Measurements from ENCODE around the gene EDC3.
"Not testable (repeated sequence)": the region's sequence is repeated elsewhere in the genome, so short reads cannot be mapped to it uniquely, and the experiment has no call there.

The EDC3 gene

GRCh38 chr15:74651242-74651741 lies 44.5 kb downstream of the EDC3 start:
- DNase-seq (ENCODE audit: low spot score) = no peak

GRCh38 chr15:74648051-74648842 lies 47.6 kb downstream of the EDC3 start:
- no peak for DNase-seq (ENCODE audit: low spot score)

- DNase-seq (ENCODE audit: low spot score) = no peak
Observed at GRCh38 chr15:74646480-74646879, 49.3 kb downstream of the EDC3 start.

- no peak for DNase-seq (ENCODE audit: low spot score)
Observed at GRCh38 chr15:74643665-74644204, 52.1 kb downstream of the EDC3 start.

- no peak for DNase-seq (ENCODE audit: low spot score)
Observed at GRCh38 chr15:74642734-74643664, 52.8 kb downstream of the EDC3 start.

- no peak for DNase-seq (ENCODE audit: low spot score)
Observed at GRCh38 chr15:74642348-74642733, 53.5 kb downstream of the EDC3 start.

GRCh38 chr15:74641151-74641550 lies 54.7 kb downstream of the EDC3 start:
- no peak for DNase-seq (ENCODE audit: low spot score)

- DNase-seq (ENCODE audit: low spot score) = no peak
Observed at GRCh38 chr15:74636984-74637383, 58.8 kb downstream of the EDC3 start.

- DNase-seq (ENCODE audit: low spot score) = peak; percentile 47
Observed at GRCh38 chr15:74635228-74635627, 60.6 kb downstream of the EDC3 start.

GRCh38 chr15:74633781-74634180 lies 62.0 kb downstream of the EDC3 start:
- no peak for DNase-seq (ENCODE audit: low spot score)

GRCh38 chr15:74632601-74633000 lies 63.2 kb downstream of the EDC3 start:
- no peak for DNase-seq (ENCODE audit: low spot score)

- DNase-seq (ENCODE audit: low spot score) = peak; percentile 37
Observed at GRCh38 chr15:74631935-74632560, 63.8 kb downstream of the EDC3 start.

GRCh38 chr15:74631408-74631807 lies 64.4 kb downstream of the EDC3 start:
- DNase-seq (ENCODE audit: low spot score) = no peak

GRCh38 chr15:74631087-74631385 lies 64.8 kb downstream of the EDC3 start:
- no peak for DNase-seq (ENCODE audit: low spot score)

- no peak for DNase-seq (ENCODE audit: low spot score)
Observed at GRCh38 chr15:74630284-74631086, 65.3 kb downstream of the EDC3 start.

GRCh38 chr15:74629696-74630095 lies 66.1 kb downstream of the EDC3 start:
- not testable (repeated sequence) for DNase-seq (ENCODE audit: low spot score)

GRCh38 chr15:74628949-74629348 lies 66.9 kb downstream of the EDC3 start:
- DNase-seq (ENCODE audit: low spot score) = no peak

GRCh38 chr15:74628199-74628598 lies 67.6 kb downstream of the EDC3 start:
- no peak for DNase-seq (ENCODE audit: low spot score)

- no peak for DNase-seq (ENCODE audit: low spot score)
Observed at GRCh38 chr15:74627766-74628165, 68.1 kb downstream of the EDC3 start.

GRCh38 chr15:74626752-74627692 lies 68.8 kb downstream of the EDC3 start:
- no peak for DNase-seq (ENCODE audit: low spot score)
